HepG2 (cell line): ENCODE data around the gene EIF6. TPM values are rescaled to one million over a fixed set of nuclear protein-coding genes. Genes with fewer than 3 reads are reported as not detected.
A peak's percentile ranks its signal among the peaks of the same experiment; 100 is the strongest.

Experiments used
- CENPT ChIP-seq: sonication (generic); formaldehyde crosslinking; IDR thresholded peaks from 2 replicates; pipeline ENCODE4 v1.8.0; 2022; ENCODE audit warnings: low read depth, mild to moderate bottlenecking, moderate library complexity, missing genetic modification reagents
- FOSL1 ChIP-seq: sonication (generic); formaldehyde crosslinking; IDR thresholded peaks from 2 replicates; pipeline ENCODE4 v1.9.0; 2021; ENCODE audit warnings: missing genetic modification reagents, borderline replicate concordance
- FOSL2 ChIP-seq: sonication (generic); formaldehyde crosslinking; IDR thresholded peaks from 2 replicates; pipeline ENCODE4 v1.4.0; 2020; ENCODE audit warnings: missing genetic modification reagents
- HMGA1 ChIP-seq: sonication (generic); formaldehyde crosslinking; conservative IDR thresholded peaks from 2 replicates; pipeline ENCODE4 v1.4.0; 2020; ENCODE audit warnings: missing genetic modification reagents
- KAT8 ChIP-seq: IDR thresholded peaks from 2 replicates; pipeline ENCODE4 v1.6.1; 2016; ENCODE audit warnings: missing genetic modification reagents, missing compliant biosample characterization
- KDM4B ChIP-seq: sonication (generic); formaldehyde crosslinking; IDR thresholded peaks from 2 replicates; pipeline ENCODE4 v1.4.0; 2020; ENCODE audit warnings: missing genetic modification reagents
- MBNL3 ChIP-seq: fragments of 250-450 bp; sonication (Bioruptor Pico); conservative IDR thresholded peaks from 2 replicates; pipeline ENCODE4 v1.8.0; 2022; ENCODE audit warnings: mild to moderate bottlenecking, inconsistent platforms
- MXI1 ChIP-seq: IDR thresholded peaks from 3 replicates; pipeline ENCODE4 v1.6.1; 2012; ENCODE audit warnings: low read depth, low read length, inconsistent platforms, borderline replicate concordance
- POLR2AphosphoS5 ChIP-seq: IDR thresholded peaks from 2 replicates; pipeline ENCODE4 v1.6.1; 2012; ENCODE audit warnings: low read depth, low read length
- POLR2G ChIP-seq: fragments of 200-400 bp; formaldehyde crosslinking; IDR thresholded peaks from 2 replicates; pipeline ENCODE4 v1.6.1; 2018; ENCODE audit warnings: mild to moderate bottlenecking, low read depth, low read length, moderate library complexity
- SMAD3 ChIP-seq: sonication (generic); formaldehyde crosslinking; IDR thresholded peaks from 2 replicates; pipeline ENCODE4 v1.4.0; 2020; ENCODE audit warnings: missing genetic modification reagents
- ZNF451 ChIP-seq: sonication (generic); formaldehyde crosslinking; IDR thresholded peaks from 2 replicates; pipeline ENCODE4 v1.5.0; 2020; ENCODE audit warnings: mild to moderate bottlenecking, missing genetic modification reagents
- ZNF737 ChIP-seq: sonication (generic); formaldehyde crosslinking; IDR thresholded peaks from 2 replicates; pipeline ENCODE4 v1.5.0; 2020; ENCODE audit warnings: missing genetic modification reagents, mild to moderate bottlenecking, borderline replicate concordance
- ZSCAN31 ChIP-seq: sonication (generic); formaldehyde crosslinking; IDR thresholded peaks from 2 replicates; pipeline ENCODE4 v1.5.0; 2020; ENCODE audit warnings: low read depth, mild to moderate bottlenecking, missing genetic modification reagents
- polyA plus RNA-seq, 8 experiments: library from polyadenylated mRNA; depleted of rRNA in 3 of 8; stranded (reverse) in 7 of 8; unstranded in 1 of 8; fragments of >200 nt; fragmentation: Illumina TruSeq in 4 of 8; extraction: Trizol in 4 of 8; gene quantifications; 2 replicates each; pipeline versions ENCODE4 v1.2.1 to v1.2.3, GENCODE V29; 2011 to 2016; ENCODE audit warnings: low read depth in 4 of 8, missing spikeins in 1 of 8, mixed read lengths in 1 of 8; ENCODE audit not compliant: insufficient read depth in 1 of 8
- total RNA-seq, 5 experiments: library from RNA; depleted of rRNA; stranded (reverse); fragments of >200 nt; fragmentation: Illumina TruSeq; extraction: Trizol; gene quantifications; 2 replicates each; pipeline ENCODE4 v1.2.3, GENCODE V29; 2016; ENCODE audit warnings: low read depth in 1 of 5
- TF ChIP-seq, protein P1 (sequence below): sonication (generic); formaldehyde crosslinking; IDR thresholded peaks from one replicate; pipeline ENCODE4 v1.5.1; 2020; ENCODE audit warnings: mild to moderate bottlenecking, missing genetic modification reagents; ENCODE audit errors: not compliant biosample characterization
- TF ChIP-seq, protein P2 (sequence below): sonication (generic); formaldehyde crosslinking; IDR thresholded peaks from 2 replicates; pipeline ENCODE4 v1.4.0; 2020; ENCODE audit warnings: missing genetic modification reagents
- TF ChIP-seq, protein P3 (sequence below): sonication (generic); formaldehyde crosslinking; conservative IDR thresholded peaks from 2 replicates; pipeline ENCODE4 v1.8.1; 2023; ENCODE audit warnings: missing genetic modification reagents

The EIF6 gene
- total and polyA plus RNA-seq, 2 of the 13 experiments (the other 11 are each of a cell fraction or from before 2014, with no cell fraction given) = 462 to 466 TPM

DNA sequence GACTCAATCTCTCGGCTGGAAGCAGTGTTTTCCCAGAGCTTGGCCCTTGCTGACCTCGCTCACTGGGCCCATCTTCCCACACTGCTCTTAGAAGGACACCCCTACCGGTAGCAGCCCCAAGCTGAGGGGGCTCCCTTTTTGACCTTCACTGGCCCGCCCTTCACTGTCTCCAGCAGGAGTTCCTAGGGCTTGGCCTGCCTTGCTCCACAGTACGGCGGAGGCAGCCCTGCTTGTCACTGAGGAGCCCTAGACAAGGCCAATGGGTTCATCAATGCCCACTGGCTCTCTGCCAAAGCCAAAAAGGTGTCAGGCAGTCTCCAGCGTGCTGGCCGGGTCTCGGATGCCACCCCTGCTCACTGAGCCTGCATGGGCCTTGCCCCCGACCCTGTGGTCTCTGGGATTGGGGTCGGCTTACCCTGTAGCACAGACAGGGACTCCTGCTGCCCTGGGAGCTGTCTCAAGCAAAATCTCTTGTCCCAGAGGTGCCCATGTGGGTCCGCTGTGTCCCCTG is 8.8 kb downstream of the EIF6 start (continued):
- TF ChIP-seq, protein P1, sequence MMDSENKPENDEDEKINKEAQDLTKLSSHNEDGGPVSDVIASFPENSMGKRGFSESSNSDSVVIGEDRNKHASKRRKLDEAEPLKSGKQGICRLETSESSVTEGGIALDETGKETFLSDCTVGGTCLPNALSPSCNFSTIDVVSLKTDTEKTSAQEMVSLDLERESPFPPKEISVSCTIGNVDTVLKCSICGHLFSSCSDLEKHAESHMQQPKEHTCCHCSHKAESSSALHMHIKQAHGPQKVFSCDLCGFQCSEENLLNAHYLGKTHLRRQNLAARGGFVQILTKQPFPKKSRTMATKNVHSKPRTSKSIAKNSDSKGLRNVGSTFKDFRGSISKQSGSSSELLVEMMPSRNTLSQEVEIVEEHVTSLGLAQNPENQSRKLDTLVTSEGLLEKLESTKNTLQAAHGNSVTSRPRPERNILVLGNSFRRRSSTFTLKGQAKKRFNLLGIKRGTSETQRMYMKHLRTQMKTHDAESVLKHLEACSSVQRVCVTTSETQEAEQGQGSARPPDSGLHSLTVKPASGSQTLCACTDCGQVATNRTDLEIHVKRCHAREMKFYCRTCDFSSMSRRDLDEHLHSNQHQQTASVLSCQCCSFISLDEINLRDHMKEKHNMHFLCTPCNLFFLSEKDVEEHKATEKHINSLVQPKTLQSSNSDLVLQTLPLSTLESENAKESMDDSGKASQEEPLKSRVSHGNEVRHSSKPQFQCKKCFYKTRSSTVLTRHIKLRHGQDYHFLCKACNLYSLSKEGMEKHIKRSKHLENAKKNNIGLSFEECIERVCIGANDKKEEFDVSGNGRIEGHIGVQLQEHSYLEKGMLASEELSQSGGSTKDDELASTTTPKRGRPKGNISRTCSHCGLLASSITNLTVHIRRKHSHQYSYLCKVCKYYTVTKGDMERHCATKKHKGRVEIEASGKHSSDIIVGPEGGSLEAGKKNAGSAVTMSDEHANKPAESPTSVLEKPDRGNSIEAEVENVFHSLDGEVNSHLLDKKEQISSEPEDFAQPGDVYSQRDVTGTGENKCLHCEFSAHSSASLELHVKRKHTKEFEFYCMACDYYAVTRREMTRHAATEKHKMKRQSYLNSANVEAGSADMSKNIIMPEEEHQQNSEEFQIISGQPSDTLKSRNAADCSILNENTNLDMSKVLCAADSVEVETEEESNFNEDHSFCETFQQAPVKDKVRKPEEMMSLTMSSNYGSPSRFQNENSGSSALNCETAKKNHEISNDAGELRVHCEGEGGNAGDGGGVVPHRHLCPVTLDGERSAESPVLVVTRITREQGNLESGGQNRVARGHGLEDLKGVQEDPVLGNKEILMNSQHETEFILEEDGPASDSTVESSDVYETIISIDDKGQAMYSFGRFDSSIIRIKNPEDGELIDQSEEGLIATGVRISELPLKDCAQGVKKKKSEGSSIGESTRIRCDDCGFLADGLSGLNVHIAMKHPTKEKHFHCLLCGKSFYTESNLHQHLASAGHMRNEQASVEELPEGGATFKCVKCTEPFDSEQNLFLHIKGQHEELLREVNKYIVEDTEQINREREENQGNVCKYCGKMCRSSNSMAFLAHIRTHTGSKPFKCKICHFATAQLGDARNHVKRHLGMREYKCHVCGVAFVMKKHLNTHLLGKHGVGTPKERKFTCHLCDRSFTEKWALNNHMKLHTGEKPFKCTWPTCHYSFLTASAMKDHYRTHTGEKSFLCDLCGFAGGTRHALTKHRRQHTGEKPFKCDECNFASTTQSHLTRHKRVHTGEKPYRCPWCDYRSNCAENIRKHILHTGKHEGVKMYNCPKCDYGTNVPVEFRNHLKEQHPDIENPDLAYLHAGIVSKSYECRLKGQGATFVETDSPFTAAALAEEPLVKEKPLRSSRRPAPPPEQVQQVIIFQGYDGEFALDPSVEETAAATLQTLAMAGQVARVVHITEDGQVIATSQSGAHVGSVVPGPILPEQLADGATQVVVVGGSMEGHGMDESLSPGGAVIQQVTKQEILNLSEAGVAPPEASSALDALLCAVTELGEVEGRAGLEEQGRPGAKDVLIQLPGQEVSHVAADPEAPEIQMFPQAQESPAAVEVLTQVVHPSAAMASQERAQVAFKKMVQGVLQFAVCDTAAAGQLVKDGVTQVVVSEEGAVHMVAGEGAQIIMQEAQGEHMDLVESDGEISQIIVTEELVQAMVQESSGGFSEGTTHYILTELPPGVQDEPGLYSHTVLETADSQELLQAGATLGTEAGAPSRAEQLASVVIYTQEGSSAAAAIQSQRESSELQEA (CRISPR knock-in tag) = no peak
- TF ChIP-seq CENPT (no peak), MBNL3 (no peak), FOSL2 (CRISPR knock-in tag) (no peak), SMAD3 (CRISPR knock-in tag) (no peak), KAT8 (CRISPR knock-in tag) (no peak), HMGA1 (CRISPR knock-in tag) (no peak), ZNF737 (CRISPR knock-in tag) (no peak), KDM4B (no peak), FOSL1 (CRISPR knock-in tag) (no peak), POLR2G (peak; percentile 57), POLR2AphosphoS5 (peak; percentile 48; the same call in 1 of the 2 replicates), MXI1 (no peak), ZNF451 (CRISPR knock-in tag) (0 out of 2 replicates have a peak, but pooled peaks have one; percentile 17), ZSCAN31 (CRISPR knock-in tag) (0 out of 2 replicates have a peak, but pooled peaks have one; percentile 33)
- TF ChIP-seq, protein P2, sequence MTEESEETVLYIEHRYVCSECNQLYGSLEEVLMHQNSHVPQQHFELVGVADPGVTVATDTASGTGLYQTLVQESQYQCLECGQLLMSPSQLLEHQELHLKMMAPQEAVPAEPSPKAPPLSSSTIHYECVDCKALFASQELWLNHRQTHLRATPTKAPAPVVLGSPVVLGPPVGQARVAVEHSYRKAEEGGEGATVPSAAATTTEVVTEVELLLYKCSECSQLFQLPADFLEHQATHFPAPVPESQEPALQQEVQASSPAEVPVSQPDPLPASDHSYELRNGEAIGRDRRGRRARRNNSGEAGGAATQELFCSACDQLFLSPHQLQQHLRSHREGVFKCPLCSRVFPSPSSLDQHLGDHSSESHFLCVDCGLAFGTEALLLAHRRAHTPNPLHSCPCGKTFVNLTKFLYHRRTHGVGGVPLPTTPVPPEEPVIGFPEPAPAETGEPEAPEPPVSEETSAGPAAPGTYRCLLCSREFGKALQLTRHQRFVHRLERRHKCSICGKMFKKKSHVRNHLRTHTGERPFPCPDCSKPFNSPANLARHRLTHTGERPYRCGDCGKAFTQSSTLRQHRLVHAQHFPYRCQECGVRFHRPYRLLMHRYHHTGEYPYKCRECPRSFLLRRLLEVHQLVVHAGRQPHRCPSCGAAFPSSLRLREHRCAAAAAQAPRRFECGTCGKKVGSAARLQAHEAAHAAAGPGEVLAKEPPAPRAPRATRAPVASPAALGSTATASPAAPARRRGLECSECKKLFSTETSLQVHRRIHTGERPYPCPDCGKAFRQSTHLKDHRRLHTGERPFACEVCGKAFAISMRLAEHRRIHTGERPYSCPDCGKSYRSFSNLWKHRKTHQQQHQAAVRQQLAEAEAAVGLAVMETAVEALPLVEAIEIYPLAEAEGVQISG (CRISPR knock-in tag) = no peak; the same call in 1 of the 2 replicates
- TF ChIP-seq, protein P3, sequence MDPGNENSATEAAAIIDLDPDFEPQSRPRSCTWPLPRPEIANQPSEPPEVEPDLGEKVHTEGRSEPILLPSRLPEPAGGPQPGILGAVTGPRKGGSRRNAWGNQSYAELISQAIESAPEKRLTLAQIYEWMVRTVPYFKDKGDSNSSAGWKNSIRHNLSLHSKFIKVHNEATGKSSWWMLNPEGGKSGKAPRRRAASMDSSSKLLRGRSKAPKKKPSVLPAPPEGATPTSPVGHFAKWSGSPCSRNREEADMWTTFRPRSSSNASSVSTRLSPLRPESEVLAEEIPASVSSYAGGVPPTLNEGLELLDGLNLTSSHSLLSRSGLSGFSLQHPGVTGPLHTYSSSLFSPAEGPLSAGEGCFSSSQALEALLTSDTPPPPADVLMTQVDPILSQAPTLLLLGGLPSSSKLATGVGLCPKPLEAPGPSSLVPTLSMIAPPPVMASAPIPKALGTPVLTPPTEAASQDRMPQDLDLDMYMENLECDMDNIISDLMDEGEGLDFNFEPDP (CRISPR knock-in tag) = no peak
